H1 (cell line): ENCODE results near the gene MATR3. TPM values are rescaled to one million over a fixed set of nuclear protein-coding genes. Genes with fewer than 3 reads are reported as not detected.

Experiments used
- ASH2L ChIP-seq: fragments of 200-600, 300-600 bp; sonication (generic); IDR thresholded peaks from one replicate; pipeline ENCODE4 v1.7.1; 2017; ENCODE audit warnings: low read length
- BCL11A ChIP-seq, 2 experiments: IDR thresholded peaks; one replicate each; pipeline ENCODE4 v1.6.1; 2011; ENCODE audit warnings: low read depth in 2 of 2, low read length in 2 of 2, mild to moderate bottlenecking in 2 of 2
- GTF2F1 ChIP-seq: IDR thresholded peaks from 2 replicates; pipeline ENCODE4 v1.6.1; 2012; ENCODE audit warnings: low read depth, low read length, improper control_type of control experiment, borderline replicate concordance
- HDAC6 ChIP-seq: IDR thresholded peaks from one replicate; pipeline ENCODE4 v1.7.1; 2012; ENCODE audit warnings: low read depth, mild to moderate bottlenecking, inconsistent platforms, low read length, moderate library complexity
- JUN ChIP-seq: IDR thresholded peaks from 2 replicates; pipeline ENCODE4 v1.6.1; 2011; ENCODE audit warnings: low read depth, mild to moderate bottlenecking, improper control_type of control experiment, low read length
- KDM4A ChIP-seq: IDR thresholded peaks from one replicate; pipeline ENCODE4 v1.7.1; 2012; ENCODE audit warnings: low read depth, mild to moderate bottlenecking, moderate library complexity, low read length, inconsistent platforms; ENCODE audit not compliant: severe bottlenecking
- MAX ChIP-seq: IDR thresholded peaks from 2 replicates; pipeline ENCODE4 v1.6.1; 2012; ENCODE audit warnings: inconsistent platforms
- NANOG ChIP-seq: IDR thresholded peaks from 2 replicates; pipeline ENCODE4 v1.6.1; 2011; ENCODE audit warnings: low read length, low read depth, mild to moderate bottlenecking, inconsistent platforms; ENCODE audit not compliant: insufficient read depth, poor library complexity, severe bottlenecking
- PHF8 ChIP-seq: fragments of 200-600 bp; sonication (generic); conservative IDR thresholded peaks from 2 replicates; pipeline ENCODE4 v1.7.1; 2012; ENCODE audit warnings: low read depth, mild to moderate bottlenecking, inconsistent platforms, low read length, moderate library complexity
- RNF2 ChIP-seq: fragments of 200-900, 300-1000 bp; sonication (generic); IDR thresholded peaks from 2 replicates; pipeline ENCODE4 v1.7.1; 2016; ENCODE audit warnings: borderline replicate concordance, low read depth, mild to moderate bottlenecking, antibody characterized with exemption, low read length; ENCODE audit not compliant: poor library complexity, severe bottlenecking; ENCODE audit errors: missing control alignments
- SIN3A ChIP-seq, 2 experiments: IDR thresholded peaks in 1 of 2; conservative IDR thresholded peaks in 1 of 2; 2 replicates each; pipeline ENCODE4 v1.6.1; 2011 to 2012; ENCODE audit warnings: low read length in 2 of 2, improper control_type of control experiment in 1 of 2, low read depth in 1 of 2, mild to moderate bottlenecking in 1 of 2
- SIRT6 ChIP-seq: IDR thresholded peaks from one replicate; pipeline ENCODE4 v1.7.1; 2012; ENCODE audit warnings: low read length, inconsistent platforms
- SP1 ChIP-seq: IDR thresholded peaks from 2 replicates; pipeline ENCODE4 v1.6.1; 2011; ENCODE audit warnings: low read depth, low read length
- SP4 ChIP-seq: IDR thresholded peaks from 2 replicates; pipeline ENCODE4 v1.6.1; 2012; ENCODE audit warnings: low read length, inconsistent platforms
- polyA plus RNA-seq, 7 experiments: library from polyadenylated mRNA; depleted of rRNA in 3 of 7; stranded (reverse) in 5 of 7; unstranded in 2 of 7; fragments of >200 nt in 5 of 7; fragments of 200-250 nt in 2 of 7; gene quantifications; 1 replicate in 5 of 7; 2 replicates in 1 of 7; 4 replicates in 1 of 7; pipeline versions ENCODE4 v1.2.1 to v1.2.3, GENCODE V29; 2011 to 2013; ENCODE audit warnings: missing spikeins in 2 of 7, mixed read lengths in 2 of 7
- total RNA-seq: library from RNA; stranded (reverse); fragmentation: NEBNext Ultra II Directional; extraction: Animal tissue kit (Norgen Biotek cat#: 25700); gene quantifications from 2 replicates; pipeline ENCODE4 v1.2.1, GENCODE V29; 2021
- TF ChIP-seq, protein P1 (sequence below): IDR thresholded peaks from 2 replicates; pipeline ENCODE4 v1.6.1; 2012; ENCODE audit warnings: low read length, inconsistent platforms
- TF ChIP-seq, protein P2 (sequence below), 3 experiments: IDR thresholded peaks; 1 replicate in 2 of 3; 2 replicates in 1 of 3; pipeline versions ENCODE4 v1.5.1 to v1.6.1; 2011; ENCODE audit warnings: low read length in 3 of 3, mild to moderate bottlenecking in 3 of 3, inconsistent platforms in 2 of 3, low read depth in 1 of 3, moderate library complexity in 1 of 3; ENCODE audit not compliant: insufficient read depth in 1 of 3; ENCODE audit errors: control extremely low read depth in 1 of 3

The MATR3 gene
- total and polyA plus RNA-seq, 2 of the 8 experiments (the other 6 are each of a cell fraction or from before 2014, with no cell fraction given), result 116 to 389 TPM

DNA sequence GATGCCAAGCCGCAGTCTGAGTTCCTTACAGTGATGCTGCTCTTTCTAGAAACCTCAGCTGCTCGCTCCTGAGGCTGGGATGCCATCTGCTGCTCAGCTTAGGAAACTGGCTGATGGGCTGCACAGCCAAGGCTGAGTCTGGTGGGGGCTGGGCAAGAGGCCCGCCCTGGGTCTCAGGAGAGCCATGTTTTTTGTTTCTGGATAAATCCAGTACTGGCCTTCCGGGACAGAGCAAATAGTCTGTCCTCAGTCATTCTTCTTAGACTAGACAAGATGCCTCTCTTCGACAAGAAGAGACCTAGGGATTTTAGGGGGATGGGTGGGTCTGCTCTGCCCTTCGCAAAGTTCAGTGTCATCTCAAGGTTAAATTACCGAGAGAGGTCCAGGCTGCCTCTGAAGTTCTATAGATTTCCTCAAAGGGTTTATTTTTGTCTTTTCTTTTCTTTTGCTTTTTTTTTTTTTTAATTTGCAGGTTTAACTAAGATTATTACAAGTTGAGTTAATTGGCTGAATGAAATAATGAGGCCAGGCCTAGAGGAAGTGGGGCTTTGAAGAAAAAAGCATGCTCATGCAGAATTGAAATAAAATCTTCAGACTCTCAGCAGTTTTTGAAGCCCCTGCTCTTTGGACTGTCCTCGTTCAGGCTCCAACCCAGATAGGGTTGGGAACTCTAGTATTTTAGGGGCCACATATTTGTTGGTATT lies 30.6 kb upstream of the MATR3 start (continued):
- no peak for TF ChIP-seq JUN
- no peak for TF ChIP-seq SIRT6
- no peak for TF ChIP-seq SP1
- TF ChIP-seq ASH2L, result peak; percentile 43
- no peak for TF ChIP-seq GTF2F1
- 0 out of 2 replicates have a peak, but pooled peaks have one; percentile 30 for TF ChIP-seq SP4
- TF ChIP-seq PHF8, result no peak
- no peak for TF ChIP-seq NANOG
- TF ChIP-seq, protein P1, sequence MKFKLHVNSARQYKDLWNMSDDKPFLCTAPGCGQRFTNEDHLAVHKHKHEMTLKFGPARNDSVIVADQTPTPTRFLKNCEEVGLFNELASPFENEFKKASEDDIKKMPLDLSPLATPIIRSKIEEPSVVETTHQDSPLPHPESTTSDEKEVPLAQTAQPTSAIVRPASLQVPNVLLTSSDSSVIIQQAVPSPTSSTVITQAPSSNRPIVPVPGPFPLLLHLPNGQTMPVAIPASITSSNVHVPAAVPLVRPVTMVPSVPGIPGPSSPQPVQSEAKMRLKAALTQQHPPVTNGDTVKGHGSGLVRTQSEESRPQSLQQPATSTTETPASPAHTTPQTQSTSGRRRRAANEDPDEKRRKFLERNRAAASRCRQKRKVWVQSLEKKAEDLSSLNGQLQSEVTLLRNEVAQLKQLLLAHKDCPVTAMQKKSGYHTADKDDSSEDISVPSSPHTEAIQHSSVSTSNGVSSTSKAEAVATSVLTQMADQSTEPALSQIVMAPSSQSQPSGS, result 0 out of 2 replicates have a peak, but pooled peaks have one; percentile 47
- TF ChIP-seq KDM4A, result no peak
- TF ChIP-seq RNF2, result no peak
- no peak for TF ChIP-seq BCL11A (IDR thresholded peaks at IDR 0.05; ENCODE audit: low read depth in 2 of 2, low read length in 2 of 2)
- TF ChIP-seq, protein P2, sequence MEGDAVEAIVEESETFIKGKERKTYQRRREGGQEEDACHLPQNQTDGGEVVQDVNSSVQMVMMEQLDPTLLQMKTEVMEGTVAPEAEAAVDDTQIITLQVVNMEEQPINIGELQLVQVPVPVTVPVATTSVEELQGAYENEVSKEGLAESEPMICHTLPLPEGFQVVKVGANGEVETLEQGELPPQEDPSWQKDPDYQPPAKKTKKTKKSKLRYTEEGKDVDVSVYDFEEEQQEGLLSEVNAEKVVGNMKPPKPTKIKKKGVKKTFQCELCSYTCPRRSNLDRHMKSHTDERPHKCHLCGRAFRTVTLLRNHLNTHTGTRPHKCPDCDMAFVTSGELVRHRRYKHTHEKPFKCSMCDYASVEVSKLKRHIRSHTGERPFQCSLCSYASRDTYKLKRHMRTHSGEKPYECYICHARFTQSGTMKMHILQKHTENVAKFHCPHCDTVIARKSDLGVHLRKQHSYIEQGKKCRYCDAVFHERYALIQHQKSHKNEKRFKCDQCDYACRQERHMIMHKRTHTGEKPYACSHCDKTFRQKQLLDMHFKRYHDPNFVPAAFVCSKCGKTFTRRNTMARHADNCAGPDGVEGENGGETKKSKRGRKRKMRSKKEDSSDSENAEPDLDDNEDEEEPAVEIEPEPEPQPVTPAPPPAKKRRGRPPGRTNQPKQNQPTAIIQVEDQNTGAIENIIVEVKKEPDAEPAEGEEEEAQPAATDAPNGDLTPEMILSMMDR (IDR thresholded peaks at IDR 0.05; ENCODE audit: control extremely low read depth in 1 of 3, insufficient read depth in 1 of 3, low read depth in 1 of 3, low read length in 3 of 3), result peak; percentile 91 to 96 (median 96)
- no peak for TF ChIP-seq HDAC6
- TF ChIP-seq SIN3A (conservative IDR thresholded peaks at IDR 0.05 in 1 of 2, IDR thresholded peaks at IDR 0.05 in 1 of 2; ENCODE audit: low read depth in 1 of 2, low read length in 2 of 2), result 0 out of 4 replicates have a peak, but pooled peaks of 1 of the 2 experiments have one; percentile 43
- peak; percentile 43; the same call in 1 of the 2 replicates for TF ChIP-seq MAX
- TF ChIP-seq, all 59 proteins: peak for 14
